HepG2 (cell line): Measurements from ENCODE around the gene MRNIP. TPM values are rescaled to one million over a fixed set of nuclear protein-coding genes. Genes with fewer than 3 reads are reported as not detected.

Source experiments
- DDIT3 ChIP-seq: sonication (generic); formaldehyde crosslinking; IDR thresholded peaks from 2 replicates; pipeline ENCODE4 v1.4.0; 2020; ENCODE audit warnings: mild to moderate bottlenecking, missing genetic modification reagents
- E2F2 ChIP-seq: sonication (generic); formaldehyde crosslinking; IDR thresholded peaks from 2 replicates; pipeline ENCODE4 v1.4.0; 2020; ENCODE audit warnings: missing genetic modification reagents, borderline replicate concordance
- HIVEP1 ChIP-seq: sonication (generic); formaldehyde crosslinking; IDR thresholded peaks from 2 replicates; pipeline ENCODE4 v1.4.0; 2020; ENCODE audit warnings: mild to moderate bottlenecking, missing genetic modification reagents
- HOXA3 ChIP-seq: sonication (generic); formaldehyde crosslinking; IDR thresholded peaks from 2 replicates; pipeline ENCODE4 v1.5.0; 2020; ENCODE audit warnings: missing genetic modification reagents
- NFKB2 ChIP-seq: sonication (generic); formaldehyde crosslinking; IDR thresholded peaks from 2 replicates; pipeline ENCODE4 v1.4.0; 2020; ENCODE audit warnings: missing genetic modification reagents, borderline replicate concordance
- NR2F6 ChIP-seq, 2 experiments: IDR thresholded peaks; 2 replicates each; pipeline ENCODE4 v1.6.1; 2016; ENCODE audit warnings: antibody characterized with exemption in 1 of 2, mild to moderate bottlenecking in 1 of 2
- ZC3H13 ChIP-seq: sonication (generic); formaldehyde crosslinking; IDR thresholded peaks from 2 replicates; pipeline ENCODE4 v1.8.1; 2023; ENCODE audit warnings: mild to moderate bottlenecking, missing genetic modification reagents, moderate library complexity
- ZFP1 ChIP-seq: IDR thresholded peaks from 2 replicates; pipeline ENCODE4 v1.6.1; 2016
- ZIK1 ChIP-seq: sonication (generic); formaldehyde crosslinking; IDR thresholded peaks from 2 replicates; pipeline ENCODE4 v1.5.0; 2020; ENCODE audit warnings: mild to moderate bottlenecking, low read depth, missing genetic modification reagents, borderline replicate concordance
- ZNF232 ChIP-seq: sonication (generic); formaldehyde crosslinking; IDR thresholded peaks from 2 replicates; pipeline ENCODE4 v1.4.0; 2020; ENCODE audit warnings: missing genetic modification reagents, borderline replicate concordance
- ZNF558 ChIP-seq: sonication (generic); formaldehyde crosslinking; IDR thresholded peaks from 2 replicates; pipeline ENCODE4 v1.9.0; 2022; ENCODE audit warnings: mild to moderate bottlenecking, missing genetic modification reagents, borderline replicate concordance
- ZNF605 ChIP-seq: sonication (generic); formaldehyde crosslinking; IDR thresholded peaks from 2 replicates; pipeline ENCODE4 v1.8.0; 2022; ENCODE audit warnings: mild to moderate bottlenecking, missing genetic modification reagents
- ZNF616 ChIP-seq: sonication (generic); formaldehyde crosslinking; IDR thresholded peaks from 2 replicates; pipeline ENCODE4 v1.5.0; 2020; ENCODE audit warnings: low read depth, mild to moderate bottlenecking, missing genetic modification reagents
- polyA plus RNA-seq, 8 experiments: library from polyadenylated mRNA; depleted of rRNA in 3 of 8; stranded (reverse) in 7 of 8; unstranded in 1 of 8; fragments of >200 nt; fragmentation: Illumina TruSeq in 4 of 8; extraction: Trizol in 4 of 8; gene quantifications; 2 replicates each; pipeline versions ENCODE4 v1.2.1 to v1.2.3, GENCODE V29; 2011 to 2016; ENCODE audit warnings: low read depth in 4 of 8, missing spikeins in 1 of 8, mixed read lengths in 1 of 8; ENCODE audit not compliant: insufficient read depth in 1 of 8
- total RNA-seq, 5 experiments: library from RNA; depleted of rRNA; stranded (reverse); fragments of >200 nt; fragmentation: Illumina TruSeq; extraction: Trizol; gene quantifications; 2 replicates each; pipeline ENCODE4 v1.2.3, GENCODE V29; 2016; ENCODE audit warnings: low read depth in 1 of 5
- TF ChIP-seq, protein P1 (sequence below): sonication (generic); formaldehyde crosslinking; IDR thresholded peaks from 2 replicates; pipeline ENCODE4 v1.5.0; 2020; ENCODE audit warnings: mild to moderate bottlenecking, missing genetic modification reagents, borderline replicate concordance
- TF ChIP-seq, protein P2 (sequence below): sonication (generic); formaldehyde crosslinking; IDR thresholded peaks from 2 replicates; pipeline ENCODE4 v1.4.0; 2020; ENCODE audit warnings: low read depth, mild to moderate bottlenecking, missing genetic modification reagents
- TF ChIP-seq, protein P3 (sequence below): sonication (generic); formaldehyde crosslinking; IDR thresholded peaks from 2 replicates; pipeline ENCODE4 v1.4.0; 2020; ENCODE audit warnings: missing genetic modification reagents
- TF ChIP-seq, protein P4 (sequence below): sonication (generic); formaldehyde crosslinking; IDR thresholded peaks from 2 replicates; pipeline ENCODE4 v1.4.0; 2020; ENCODE audit warnings: missing genetic modification reagents, borderline replicate concordance

MRNIP gene
- total and polyA plus RNA-seq, 2 of the 13 experiments (the other 11 are each of a cell fraction or from before 2014, with no cell fraction given), result 15.5 to 34.1 TPM

DNA sequence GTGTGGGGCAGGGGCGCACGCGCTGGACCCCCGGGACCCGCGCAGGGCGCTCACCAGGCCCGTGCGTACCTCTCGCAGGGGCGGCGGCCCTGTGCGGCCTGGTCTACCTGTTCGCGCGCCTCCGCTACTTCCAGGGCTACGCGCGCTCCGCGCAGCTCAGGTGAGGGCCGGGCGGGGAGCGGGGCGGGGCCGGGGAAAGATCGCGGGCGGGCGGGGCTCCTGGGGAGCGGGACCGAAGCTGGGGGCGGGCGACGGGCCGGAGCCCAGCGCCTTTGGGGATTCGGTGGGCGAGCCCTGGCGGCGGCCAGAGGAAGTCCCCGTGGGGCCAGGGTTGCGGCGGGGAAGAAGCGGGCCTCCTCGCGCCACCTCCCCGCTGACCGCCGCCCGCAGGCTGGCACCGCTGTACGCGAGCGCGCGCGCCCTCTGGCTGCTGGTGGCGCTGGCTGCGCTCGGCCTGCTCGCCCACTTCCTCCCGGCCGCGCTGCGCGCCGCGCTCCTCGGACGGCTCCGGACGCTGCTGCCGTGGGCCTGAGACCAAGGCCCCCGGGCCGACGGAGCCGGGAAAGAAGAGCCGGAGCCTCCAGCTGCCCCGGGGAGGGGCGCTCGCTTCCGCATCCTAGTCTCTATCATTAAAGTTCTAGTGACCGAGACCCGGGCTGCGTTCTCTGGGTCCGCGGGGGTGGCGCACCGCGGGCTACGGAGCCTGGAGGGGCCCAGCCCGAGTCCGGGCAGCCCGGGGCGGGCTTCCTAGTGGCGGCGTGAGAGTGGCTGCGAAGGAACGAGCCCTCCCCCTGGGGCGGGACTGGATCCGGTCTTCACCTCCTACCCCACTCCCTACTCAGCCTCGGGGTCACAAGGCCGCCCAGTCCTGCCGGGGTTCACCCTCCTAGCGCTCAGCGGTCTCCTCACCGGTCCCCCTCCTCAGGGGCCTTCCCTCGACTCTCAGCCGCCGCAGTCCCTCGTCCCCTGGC, 62.5 kb downstream of the MRNIP start (continued):
- TF ChIP-seq, protein P1, sequence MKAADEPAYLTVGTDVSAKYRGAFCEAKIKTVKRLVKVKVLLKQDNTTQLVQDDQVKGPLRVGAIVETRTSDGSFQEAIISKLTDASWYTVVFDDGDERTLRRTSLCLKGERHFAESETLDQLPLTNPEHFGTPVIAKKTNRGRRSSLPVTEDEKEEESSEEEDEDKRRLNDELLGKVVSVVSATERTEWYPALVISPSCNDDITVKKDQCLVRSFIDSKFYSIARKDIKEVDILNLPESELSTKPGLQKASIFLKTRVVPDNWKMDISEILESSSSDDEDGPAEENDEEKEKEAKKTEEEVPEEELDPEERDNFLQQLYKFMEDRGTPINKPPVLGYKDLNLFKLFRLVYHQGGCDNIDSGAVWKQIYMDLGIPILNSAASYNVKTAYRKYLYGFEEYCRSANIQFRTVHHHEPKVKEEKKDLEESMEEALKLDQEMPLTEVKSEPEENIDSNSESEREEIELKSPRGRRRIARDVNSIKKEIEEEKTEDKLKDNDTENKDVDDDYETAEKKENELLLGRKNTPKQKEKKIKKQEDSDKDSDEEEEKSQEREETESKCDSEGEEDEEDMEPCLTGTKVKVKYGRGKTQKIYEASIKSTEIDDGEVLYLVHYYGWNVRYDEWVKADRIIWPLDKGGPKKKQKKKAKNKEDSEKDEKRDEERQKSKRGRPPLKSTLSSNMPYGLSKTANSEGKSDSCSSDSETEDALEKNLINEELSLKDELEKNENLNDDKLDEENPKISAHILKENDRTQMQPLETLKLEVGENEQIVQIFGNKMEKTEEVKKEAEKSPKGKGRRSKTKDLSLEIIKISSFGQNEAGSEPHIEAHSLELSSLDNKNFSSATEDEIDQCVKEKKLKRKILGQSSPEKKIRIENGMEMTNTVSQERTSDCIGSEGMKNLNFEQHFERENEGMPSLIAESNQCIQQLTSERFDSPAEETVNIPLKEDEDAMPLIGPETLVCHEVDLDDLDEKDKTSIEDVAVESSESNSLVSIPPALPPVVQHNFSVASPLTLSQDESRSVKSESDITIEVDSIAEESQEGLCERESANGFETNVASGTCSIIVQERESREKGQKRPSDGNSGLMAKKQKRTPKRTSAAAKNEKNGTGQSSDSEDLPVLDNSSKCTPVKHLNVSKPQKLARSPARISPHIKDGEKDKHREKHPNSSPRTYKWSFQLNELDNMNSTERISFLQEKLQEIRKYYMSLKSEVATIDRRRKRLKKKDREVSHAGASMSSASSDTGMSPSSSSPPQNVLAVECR (CRISPR knock-in tag), result peak; percentile 42; the same call in 1 of the 2 replicates
- TF ChIP-seq ZFP1 (CRISPR knock-in tag) (no peak), HOXA3 (CRISPR knock-in tag) (peak; percentile 61), ZNF616 (CRISPR knock-in tag) (0 out of 2 replicates have a peak, but pooled peaks have one; percentile 24), NFKB2 (CRISPR knock-in tag) (peak; percentile 49; the same call in 1 of the 2 replicates), E2F2 (CRISPR knock-in tag) (0 out of 2 replicates have a peak, but pooled peaks have one; percentile 36), HIVEP1 (CRISPR knock-in tag) (0 out of 2 replicates have a peak, but pooled peaks have one; percentile 35), ZC3H13 (CRISPR knock-in tag) (peak; percentile 55; the same call in 1 of the 2 replicates), ZNF558 (CRISPR knock-in tag) (peak; percentile 69; the same call in 1 of the 2 replicates), ZNF232 (0 out of 2 replicates have a peak, but pooled peaks have one; percentile 35), ZNF605 (CRISPR knock-in tag) (peak; percentile 72), ZIK1 (CRISPR knock-in tag) (0 out of 2 replicates have a peak, but pooled peaks have one; percentile 27), DDIT3 (no peak), NR2F6 (IDR thresholded peaks at IDR 0.05) (0 out of 2 replicates have a peak, but pooled peaks have one; percentile 21), NR2F6 (CRISPR knock-in tag; IDR thresholded peaks at IDR 0.05) (peak; percentile 39)
- TF ChIP-seq, protein P2, sequence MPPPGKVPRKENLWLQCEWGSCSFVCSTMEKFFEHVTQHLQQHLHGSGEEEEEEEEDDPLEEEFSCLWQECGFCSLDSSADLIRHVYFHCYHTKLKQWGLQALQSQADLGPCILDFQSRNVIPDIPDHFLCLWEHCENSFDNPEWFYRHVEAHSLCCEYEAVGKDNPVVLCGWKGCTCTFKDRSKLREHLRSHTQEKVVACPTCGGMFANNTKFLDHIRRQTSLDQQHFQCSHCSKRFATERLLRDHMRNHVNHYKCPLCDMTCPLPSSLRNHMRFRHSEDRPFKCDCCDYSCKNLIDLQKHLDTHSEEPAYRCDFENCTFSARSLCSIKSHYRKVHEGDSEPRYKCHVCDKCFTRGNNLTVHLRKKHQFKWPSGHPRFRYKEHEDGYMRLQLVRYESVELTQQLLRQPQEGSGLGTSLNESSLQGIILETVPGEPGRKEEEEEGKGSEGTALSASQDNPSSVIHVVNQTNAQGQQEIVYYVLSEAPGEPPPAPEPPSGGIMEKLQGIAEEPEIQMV, result peak; percentile 47; the same call in 1 of the 2 replicates
- TF ChIP-seq, protein P3, sequence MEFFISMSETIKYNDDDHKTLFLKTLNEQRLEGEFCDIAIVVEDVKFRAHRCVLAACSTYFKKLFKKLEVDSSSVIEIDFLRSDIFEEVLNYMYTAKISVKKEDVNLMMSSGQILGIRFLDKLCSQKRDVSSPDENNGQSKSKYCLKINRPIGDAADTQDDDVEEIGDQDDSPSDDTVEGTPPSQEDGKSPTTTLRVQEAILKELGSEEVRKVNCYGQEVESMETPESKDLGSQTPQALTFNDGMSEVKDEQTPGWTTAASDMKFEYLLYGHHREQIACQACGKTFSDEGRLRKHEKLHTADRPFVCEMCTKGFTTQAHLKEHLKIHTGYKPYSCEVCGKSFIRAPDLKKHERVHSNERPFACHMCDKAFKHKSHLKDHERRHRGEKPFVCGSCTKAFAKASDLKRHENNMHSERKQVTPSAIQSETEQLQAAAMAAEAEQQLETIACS (CRISPR knock-in tag), result peak; percentile 80
- TF ChIP-seq, protein P4, sequence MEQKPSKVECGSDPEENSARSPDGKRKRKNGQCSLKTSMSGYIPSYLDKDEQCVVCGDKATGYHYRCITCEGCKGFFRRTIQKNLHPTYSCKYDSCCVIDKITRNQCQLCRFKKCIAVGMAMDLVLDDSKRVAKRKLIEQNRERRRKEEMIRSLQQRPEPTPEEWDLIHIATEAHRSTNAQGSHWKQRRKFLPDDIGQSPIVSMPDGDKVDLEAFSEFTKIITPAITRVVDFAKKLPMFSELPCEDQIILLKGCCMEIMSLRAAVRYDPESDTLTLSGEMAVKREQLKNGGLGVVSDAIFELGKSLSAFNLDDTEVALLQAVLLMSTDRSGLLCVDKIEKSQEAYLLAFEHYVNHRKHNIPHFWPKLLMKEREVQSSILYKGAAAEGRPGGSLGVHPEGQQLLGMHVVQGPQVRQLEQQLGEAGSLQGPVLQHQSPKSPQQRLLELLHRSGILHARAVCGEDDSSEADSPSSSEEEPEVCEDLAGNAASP (CRISPR knock-in tag), result no peak
